Measurements from ENCODE around the gene PIP4K2C. TPM values are rescaled to one million over a fixed set of nuclear protein-coding genes. Genes with fewer than 3 reads are reported as not detected.

Gene PIP4K2C
- polyA plus RNA-seq, 1 experiment = 30.1 TPM

- TF ChIP-seq CTCF (IDR thresholded peaks at IDR 0.05; ENCODE audit: insufficient read depth, low read depth, low read length) = no peak
Observed at GRCh38 chr12:57612711-57613426, 21.9 kb downstream of the PIP4K2C start.

GRCh38 chr12:57613427-57614109 is 22.6 kb downstream of the PIP4K2C start:
- no peak for DNase-seq (ENCODE audit: low read depth)
- H3K27me3 ChIP-seq (ENCODE audit: control insufficient read depth, insufficient read depth, low read length) = no peaks in the 10 kb centered on the region
- H3K36me3 ChIP-seq (ENCODE audit: control insufficient read depth, insufficient read depth, low read length) = peaks cover 20% of the 10 kb centered on the region
- H3K4me3 ChIP-seq (ENCODE audit: low read depth, low read length) = no peak overlapping the region
- ChIA-PET CTCF (interaction anchor here (1.3 to 8.0 kb wide), 8 partner anchors 8 to 155 kb away, joined by 3 to 51 read pairs (median 8); partner anchors contain the start of gene GLI1), POLR2A (interaction anchor here (1.1 kb wide), 1 partner anchor 10 kb away, joined by 8 read pairs; no protein-coding TSS in a partner anchor)
- TF ChIP-seq CTCF (IDR thresholded peaks at IDR 0.05; ENCODE audit: insufficient read depth, low read depth, low read length) = no peak

More at GRCh38 chr12:57612711-57613426, 21.9 kb downstream of the PIP4K2C start:
- Histone ChIP-seq H3K36me3 (ENCODE audit: control insufficient read depth, insufficient read depth, low read length) (peaks cover 20% of the 10 kb centered on the region), H3K4me3 (ENCODE audit: low read depth, low read length) (no peak overlapping the region), H3K27me3 (ENCODE audit: control insufficient read depth, insufficient read depth, low read length) (no peaks in the 10 kb centered on the region)
- CTCF ChIA-PET = interaction anchor here (0.6 to 8.0 kb wide), 7 partner anchors 9 to 154 kb away, joined by 3 to 51 read pairs (median 7); partner anchors contain the start of gene GLI1
- no peak for DNase-seq (ENCODE audit: low read depth)
- POLR2A ChIA-PET = no interaction called here

GRCh38 chr12:57614178-57614947 is 23.4 kb downstream of the PIP4K2C start:
- no peak for DNase-seq (ENCODE audit: low read depth)
- no peaks in the 10 kb centered on the region for H3K27me3 ChIP-seq (ENCODE audit: control insufficient read depth, insufficient read depth, low read length)
- CTCF ChIA-PET = interaction anchor here (1.3 to 8.0 kb wide), 8 partner anchors 7 to 156 kb away, joined by 3 to 51 read pairs (median 6); partner anchors contain the start of gene GLI1
- H3K36me3 ChIP-seq (ENCODE audit: control insufficient read depth, insufficient read depth, low read length) = peaks cover 17% of the 10 kb centered on the region
- POLR2A ChIA-PET = interaction anchor here (1.1 kb wide), 1 partner anchor 11 kb away, joined by 8 read pairs; no protein-coding TSS in a partner anchor
- TF ChIP-seq CTCF (IDR thresholded peaks at IDR 0.05; ENCODE audit: insufficient read depth, low read depth, low read length) = no peak
- no peak overlapping the region for H3K4me3 ChIP-seq (ENCODE audit: low read depth, low read length)

- peaks cover 3% of the 10 kb centered on the region; the same call in 1 of the 2 replicates for H3K27me3 ChIP-seq (ENCODE audit: control insufficient read depth, insufficient read depth, low read length)
- no peak for DNase-seq (ENCODE audit: low read depth)
- no peak overlapping the region for H3K4me3 ChIP-seq (ENCODE audit: low read depth, low read length)
- TF ChIP-seq CTCF (IDR thresholded peaks at IDR 0.05; ENCODE audit: insufficient read depth, low read depth, low read length) = no peak
- CTCF ChIA-PET = interaction anchor here (1.3 to 8.0 kb wide), 7 partner anchors 9 to 156 kb away, joined by 3 to 51 read pairs (median 5); partner anchors contain the start of gene GLI1
- H3K36me3 ChIP-seq (ENCODE audit: control insufficient read depth, insufficient read depth, low read length) = peaks cover 17% of the 10 kb centered on the region
- POLR2A ChIA-PET = interaction anchor here (0.6 kb wide), 1 partner anchor 342 kb away, joined by 3 read pairs; no protein-coding TSS in a partner anchor
Observed at GRCh38 chr12:57614948-57615500, 24.0 kb downstream of the PIP4K2C start.

Measured in BJ (cell line).